ENCODE data around the gene SLC3A2.

GRCh38 chr11:62923601-62924411 is 43.1 kb downstream of the SLC3A2 start:
- TF ChIP-seq EGR1 (IDR thresholded peaks at IDR 0.05; ENCODE audit: low read depth in 2 of 2) (no peak), CTCF (IDR thresholded peaks at IDR 0.05; ENCODE audit: low read depth, low read length, missing input control) (no peak), RAD21 (IDR thresholded peaks at IDR 0.05) (no peak), REST (IDR thresholded peaks at IDR 0.05) (no peak), TAF1 (conservative IDR thresholded peaks at IDR 0.05) (no peak), MAX (IDR thresholded peaks at IDR 0.05) (no peak), SP1 (IDR thresholded peaks at IDR 0.05) (no peak), YY1 (IDR thresholded peaks at IDR 0.05) (no peak)
